HG02973 (cell line): ENCODE measurements around the gene ACTL9.
"Not testable (repeated sequence)": the region's sequence is repeated elsewhere in the genome, so short reads cannot be mapped to it uniquely, and the experiment has no call there.

ENCODE experiments used
- ATAC-seq: cut with Tn5 transposase; IDR thresholded peaks from one replicate; pipeline ENCODE4 v1.9.1; 2021; ENCODE audit warnings: moderate library complexity; ENCODE audit not compliant: unreplicated experiment

Gene ACTL9

GRCh38 chr19:8698433-8699063 is at the start of gene ACTL9:
TSS of gene ACTL9 (minus strand) at chr19:8698795. CDS start at chr19:8698701, 94 bp downstream.
- ATAC-seq, result no peak

GRCh38 chr19:8739291-8740065 is 40.9 kb upstream of the ACTL9 start:
- not testable (repeated sequence) for ATAC-seq

GRCh38 chr19:8738377-8738776 is 39.8 kb upstream of the ACTL9 start:
- no peak for ATAC-seq

- ATAC-seq, result no peak
Measured at GRCh38 chr19:8731428-8732169, 33.0 kb upstream of the ACTL9 start.

GRCh38 chr19:8724276-8724675 is 25.7 kb upstream of the ACTL9 start:
- ATAC-seq, result no peak

- no peak for ATAC-seq
Measured at GRCh38 chr19:8722032-8722431, 23.4 kb upstream of the ACTL9 start.

- ATAC-seq, result no peak
Measured at GRCh38 chr19:8721334-8721733, 22.7 kb upstream of the ACTL9 start, which contains the start of gene OR2Z1. TSS of gene OR2Z1 (plus strand) at chr19:8721634. CDS start at chr19:8731029, 9,395 bp downstream.

GRCh38 chr19:8710337-8710736 is 11.7 kb upstream of the ACTL9 start:
- not testable (repeated sequence) for ATAC-seq

- no peak for ATAC-seq
Measured at GRCh38 chr19:8705742-8706141, 7.1 kb upstream of the ACTL9 start.

GRCh38 chr19:8705304-8705703 is 6.7 kb upstream of the ACTL9 start:
- not testable (repeated sequence) for ATAC-seq

GRCh38 chr19:8703223-8703622 is 4.6 kb upstream of the ACTL9 start:
- no peak for ATAC-seq

GRCh38 chr19:8702350-8702749 is 3.8 kb upstream of the ACTL9 start:
- no peak for ATAC-seq

GRCh38 chr19:8700956-8701355 is 2.4 kb upstream of the ACTL9 start:
- ATAC-seq, result no peak

GRCh38 chr19:8699908-8700307 is 1.3 kb upstream of the ACTL9 start:
- no peak for ATAC-seq

GRCh38 chr19:8697671-8698432 is 743 bp downstream of the ACTL9 start:
- no peak for ATAC-seq

- ATAC-seq, result no peak
Measured at GRCh38 chr19:8696993-8697392, 1.6 kb downstream of the ACTL9 start.

- ATAC-seq, result no peak
Measured at GRCh38 chr19:8695911-8696310, 2.7 kb downstream of the ACTL9 start.

GRCh38 chr19:8695501-8695900 is 3.1 kb downstream of the ACTL9 start:
- no peak for ATAC-seq

- ATAC-seq, result no peak
Measured at GRCh38 chr19:8690753-8691539, 7.6 kb downstream of the ACTL9 start.

- ATAC-seq, result no peak
Measured at GRCh38 chr19:8688930-8689329, 9.7 kb downstream of the ACTL9 start.
